Measurements from ENCODE around the gene ERN1. TPM values are rescaled to one million over a fixed set of nuclear protein-coding genes. Genes with fewer than 3 reads are reported as not detected.

Gene ERN1
- total and polyA plus RNA-seq, 2 of the 8 experiments (the other 6 are each of a cell fraction or from before 2014, with no cell fraction given): 1.8 to 3.9 TPM

DNA sequence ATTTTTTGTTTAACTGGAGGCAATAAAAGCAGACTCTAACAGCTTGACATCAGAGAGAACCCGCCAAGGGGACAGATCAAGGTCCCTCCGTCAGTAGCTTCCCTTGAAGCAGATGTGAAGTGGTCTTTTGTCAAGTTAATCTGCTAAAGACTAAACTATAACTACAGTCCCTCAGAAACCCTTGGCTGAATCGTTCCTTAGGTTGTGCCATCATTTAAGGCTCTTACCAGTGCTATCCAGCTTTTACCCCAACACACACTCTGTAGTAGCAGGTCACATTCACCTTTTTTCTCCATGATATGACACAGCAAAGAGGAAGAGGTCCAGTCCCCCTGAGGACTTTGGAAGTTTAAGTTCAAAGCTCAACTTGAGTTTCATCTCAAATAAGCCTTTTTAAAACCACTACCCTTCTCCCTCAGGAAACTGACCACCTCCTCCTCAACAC lies 49.7 kb downstream of the ERN1 start:
- Histone ChIP-seq H3K23me2 (ENCODE audit: low read depth, low read length) (no peaks in the 10 kb centered on the region), H3K23ac (ENCODE audit: insufficient read length) (no peak overlapping the region), H3K4ac (replicated peaks; ENCODE audit: insufficient read length, low read depth, low read length) (no peak overlapping the region), H4K8ac (ENCODE audit: extremely low read depth, insufficient read depth, low read length) (no peak overlapping the region), H2AFZ (ENCODE audit: low read length) (no peak overlapping the region), H3K4me1 (replicated peaks in 1 of 4; ENCODE audit: control insufficient read depth in 3 of 4, insufficient read depth in 4 of 4, low read length in 3 of 4) (peaks cover 0 to 7% (median 0%) of the 10 kb centered on the region in 4 experiments; a peak in 1 of 7 replicates), H3K79me2 (ENCODE audit: control insufficient read depth in 1 of 2, insufficient read depth in 2 of 2, low read length in 2 of 2) (no peaks in the 10 kb centered on the region), H3K56ac (replicated peaks; ENCODE audit: insufficient read length, low read depth, low read length) (no peak overlapping the region), H3K18ac (ENCODE audit: extremely low read depth, low read length) (no peak overlapping the region), H3K27ac (ENCODE audit: low read depth, low read length) (no peak overlapping the region), H4K91ac (replicated peaks; ENCODE audit: insufficient read length, low read length) (no peak overlapping the region), H3K9me3 (ENCODE audit: insufficient read depth in 2 of 2, low read depth in 1 of 2, low read length in 1 of 2) (no peaks in the 10 kb centered on the region), H2BK120ac (replicated peaks; ENCODE audit: low read depth, low read length) (no peak overlapping the region), H2BK12ac (ENCODE audit: low read depth, low read length) (no peak overlapping the region), H3K4me2 (ENCODE audit: insufficient read depth in 1 of 2, low read depth in 2 of 2, low read length in 2 of 2) (no peak overlapping the region), H2BK20ac (ENCODE audit: low read length) (no peak overlapping the region), H2BK5ac (ENCODE audit: low read depth, low read length) (no peak overlapping the region), H4K5ac (ENCODE audit: insufficient read length, low read depth, low read length) (no peak overlapping the region), H3K9ac (replicated peaks in 1 of 4; ENCODE audit: extremely low read depth in 1 of 4, low read depth in 3 of 4, low read length in 3 of 4) (no peak overlapping the region), H3K14ac (ENCODE audit: insufficient read length) (no peak overlapping the region), H4K20me1 (replicated peaks in 1 of 2; ENCODE audit: control insufficient read depth in 1 of 2, insufficient read depth in 2 of 2, low read length in 2 of 2) (no peaks in the 10 kb centered on the region), H3K79me1 (ENCODE audit: low read depth, low read length) (no peaks in the 10 kb centered on the region), H3K36me3 (ENCODE audit: control insufficient read depth in 2 of 4, insufficient read depth in 4 of 4, low read length in 3 of 4) (no peaks in the 10 kb centered on the region), H3K4me3 (ENCODE audit: extremely low read depth in 1 of 4, insufficient read depth in 2 of 4, low read depth in 3 of 4, low read length in 4 of 4) (no peak overlapping the region), H2AK5ac (ENCODE audit: low read depth, low read length) (no peak overlapping the region), H3K27me3 (replicated peaks in 1 of 4; ENCODE audit: control insufficient read depth in 3 of 4, extremely low read depth in 1 of 4, insufficient read depth in 3 of 4, low read length in 3 of 4) (no peaks in the 10 kb centered on the region), H2BK15ac (ENCODE audit: low read length) (no peak overlapping the region)
- ChIA-PET POLR2A (ENCODE audit: partially characterized antibody) (interaction anchor here (1.0 to 1.5 kb wide), 3 partner anchors 24 to 66 kb away, joined by 3 to 5 read pairs (median 3); no protein-coding TSS in a partner anchor), CTCF (ENCODE audit: partially characterized antibody) (interaction anchor here (0.6 to 2.5 kb wide), 5 partner anchors 16 to 222 kb away, joined by 3 to 15 read pairs (median 4); no protein-coding TSS in a partner anchor)
- FAIRE-seq: no peak
- WGBS, 2 experiments (ENCODE audit: extremely low coverage in 1 of 2, insufficient coverage in 1 of 2, insufficient read length in 1 of 2, insufficient replicate concordance in 2 of 2, low coverage in 1 of 2, low lambda C conversion rate in 2 of 2, missing lambda C conversion rate in 1 of 2): 90% methylated on average over 3 of the region's 3 CpGs; no CpG with 5 or more reads in 1 of the 2 experiments
- no peak for DNase-seq (ENCODE audit: low read depth in 1 of 2, low spot score in 2 of 2)
- TF ChIP-seq ZNF274 (IDR thresholded peaks at IDR 0.05; ENCODE audit: borderline replicate concordance, extremely low read depth, low read length): no peak
- no peak for TF ChIP-seq SIN3A (conservative IDR thresholded peaks at IDR 0.05 in 1 of 2, IDR thresholded peaks at IDR 0.05 in 1 of 2; ENCODE audit: low read depth in 1 of 2, low read length in 2 of 2)
